Adrenal gland (tissue), 12 donors: ENCODE results near the gene PCSK9. TPM values are rescaled to one million over a fixed set of nuclear protein-coding genes. Genes with fewer than 3 reads are reported as not detected.
"Not testable (repeated sequence)": the region's sequence is repeated elsewhere in the genome, so short reads cannot be mapped to it uniquely, and the experiment has no call there.

Experiments used
- DNase-seq, 7 donors: peaks; one replicate each; pipeline ENCODE4 v3.0.0-alpha.2; 2019 to 2020
- H3K27ac ChIP-seq, 5 donors: fragments of 200-600 bp; sonication (generic) in 4 of 5; 1 replicate in 3 of 5; 2 replicates in 2 of 5; pipeline versions ENCODE4 v1.5.1 to v1.8.0; 2016 to 2020; ENCODE audit warnings: mild to moderate bottlenecking in 1 of 5
- H3K27me3 ChIP-seq: fragments of 200-600 bp; 2 replicates; pipeline ENCODE4 v1.8.0; 2021
- H3K36me3 ChIP-seq, 2 donors: fragments of 200-600 bp; replicated peaks in 1 of 2; 1 replicate in 1 of 2; 2 replicates in 1 of 2; pipeline versions ENCODE4 v1.5.1 to v1.8.0; 2018 to 2022
- H3K4me1 ChIP-seq, 2 donors: fragments of 200-600 bp; replicated peaks in 1 of 2; 1 replicate in 1 of 2; 2 replicates in 1 of 2; pipeline versions ENCODE4 v1.5.1 to v1.8.0; 2018 to 2021
- H3K4me3 ChIP-seq, 4 donors: fragments of 200-600 bp; sonication (generic) in 3 of 4; one replicate each; pipeline ENCODE4 v1.5.1; 2016 to 2018
- H3K9me3 ChIP-seq, 3 donors: fragments of 200-600 bp; sonication (generic) in 1 of 3; replicated peaks in 1 of 3; 1 replicate in 2 of 3; 2 replicates in 1 of 3; pipeline versions ENCODE4 v1.5.1 to v1.8.0; 2016 to 2021
- POLR2A ChIP-seq, 2 donors: fragments of 450-650 bp; IDR thresholded peaks; one replicate each; pipeline ENCODE4 v1.6.1; 2017; ENCODE audit warnings: antibody characterized with exemption in 2 of 2, mild to moderate bottlenecking in 2 of 2, moderate library complexity in 1 of 2
- WGBS, 4 donors: extraction: QIAGEN DNeasy Blood & Tissue Kit in 2 of 4; methylation state at CpG; one replicate each; pipeline versions ENCODE4 v1.1.5 to v1.1.7; 2013 to 2017; 5-methylcytosine and 5-hydroxymethylcytosine counted together
- intact Hi-C, 2 donors: fragments of 100-400 bp; cut with DNase I; formaldehyde crosslinking; loops; one replicate each; pipeline versions ENCODE4 v1.14.1 to v1.15.0; 2022 to 2023
- polyA plus RNA-seq, 3 donors: library from polyadenylated mRNA; stranded (reverse); fragments of 200-250 nt in 2 of 3; fragments of 350-450 nt in 1 of 3; fragmentation: Illumina TruSeq in 1 of 3; extraction: RNeasy Lipid Tissue Mini Kit (QIAGEN cat#74804) in 1 of 3; gene quantifications; one replicate each; pipeline ENCODE4 v1.2.3, GENCODE V29; 2013 to 2014
- total RNA-seq, 9 donors: library from RNA; depleted of rRNA in 4 of 9; stranded (reverse); fragments of >200 nt in 4 of 9; fragments of 120-200 nt in 1 of 9; fragmentation: NEBNext Ultra II Directional in 1 of 9; extraction: Animal tissue kit (Norgen Biotek cat#: 25700) in 1 of 9; gene quantifications; one replicate each; pipeline versions ENCODE4 v1.1.0 to v1.2.4, GENCODE V29; 2013 to 2023
- TF ChIP-seq, protein P1 (sequence below), 6 experiments: fragments of 450-650 bp in 4 of 6; fragments of 200-600 bp in 2 of 6; sonication (generic) in 1 of 6; IDR thresholded peaks; 1 replicate in 5 of 6; 2 replicates in 1 of 6; pipeline versions ENCODE4 v1.5.1 to v1.8.0; 2016 to 2021; ENCODE audit warnings: antibody characterized with exemption in 6 of 6, mild to moderate bottlenecking in 2 of 6, moderate library complexity in 1 of 6
- donor health status: healthy with polysubstance abuse.
- donor health status: Bipolar disorder and iron deficiency.
- donor health status: DM: yes; HTN: yes; CAD: no.
- donor health status: DM: no; HTN: no; CAD: no.
- donor health status: DM: no; HTN: no; CAD: no.
- donor health status: DM: yes; HTN: yes; CAD: no.

Gene PCSK9
- total and polyA plus RNA-seq, 12 donors, result 0.10 to 1.4 (median 0.30) TPM; not detected in 1

DNA sequence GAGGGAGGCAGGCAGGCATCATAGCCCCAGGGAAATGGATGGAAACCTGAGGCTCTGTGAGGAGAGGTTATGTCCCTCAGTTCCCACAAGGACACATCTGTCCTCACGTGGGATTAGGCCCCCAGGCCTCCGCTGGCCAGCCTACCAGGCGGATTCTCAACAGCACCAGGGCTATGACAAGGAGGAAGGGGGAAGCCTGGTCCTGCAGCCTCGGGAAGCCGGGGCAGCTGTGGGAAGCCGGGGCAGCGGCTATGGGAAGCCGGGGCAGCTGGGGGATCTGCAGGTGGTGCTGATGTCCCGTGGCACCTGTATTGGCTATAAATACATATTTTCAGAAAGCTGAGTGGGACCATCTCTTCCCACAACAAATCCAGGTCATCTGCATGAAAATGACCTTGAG, 21.0 kb upstream of the PCSK9 start:
- Histone ChIP-seq H3K27me3 (peaks cover 5% of the 10 kb centered on the region), H3K4me1 (no peaks in the 10 kb centered on the region), H3K4me3 (no peak overlapping the region), H3K36me3 (no peaks in the 10 kb centered on the region), H3K9me3 (no peaks in the 10 kb centered on the region), H3K27ac (no peak overlapping the region)
- no peak for DNase-seq
- TF ChIP-seq, protein P1, sequence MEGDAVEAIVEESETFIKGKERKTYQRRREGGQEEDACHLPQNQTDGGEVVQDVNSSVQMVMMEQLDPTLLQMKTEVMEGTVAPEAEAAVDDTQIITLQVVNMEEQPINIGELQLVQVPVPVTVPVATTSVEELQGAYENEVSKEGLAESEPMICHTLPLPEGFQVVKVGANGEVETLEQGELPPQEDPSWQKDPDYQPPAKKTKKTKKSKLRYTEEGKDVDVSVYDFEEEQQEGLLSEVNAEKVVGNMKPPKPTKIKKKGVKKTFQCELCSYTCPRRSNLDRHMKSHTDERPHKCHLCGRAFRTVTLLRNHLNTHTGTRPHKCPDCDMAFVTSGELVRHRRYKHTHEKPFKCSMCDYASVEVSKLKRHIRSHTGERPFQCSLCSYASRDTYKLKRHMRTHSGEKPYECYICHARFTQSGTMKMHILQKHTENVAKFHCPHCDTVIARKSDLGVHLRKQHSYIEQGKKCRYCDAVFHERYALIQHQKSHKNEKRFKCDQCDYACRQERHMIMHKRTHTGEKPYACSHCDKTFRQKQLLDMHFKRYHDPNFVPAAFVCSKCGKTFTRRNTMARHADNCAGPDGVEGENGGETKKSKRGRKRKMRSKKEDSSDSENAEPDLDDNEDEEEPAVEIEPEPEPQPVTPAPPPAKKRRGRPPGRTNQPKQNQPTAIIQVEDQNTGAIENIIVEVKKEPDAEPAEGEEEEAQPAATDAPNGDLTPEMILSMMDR (IDR thresholded peaks at IDR 0.05), result no peak
- no peak for TF ChIP-seq POLR2A (IDR thresholded peaks at IDR 0.05)
- intact Hi-C loops, result no loop called here
- WGBS, 4 donors, result 71 to 83% (median 76%) methylated on average over 8 to 9 of the region's 9 CpGs

- intact Hi-C loops, result no loop called here
- H3K9me3 ChIP-seq, result no peaks in the 10 kb centered on the region
- no peaks in the 10 kb centered on the region for H3K36me3 ChIP-seq
- peak overlapping the region in 3 of 5 donors; percentile 36 to 72 (median 60) for H3K27ac ChIP-seq
- no peaks in the 10 kb centered on the region for H3K4me1 ChIP-seq
- TF ChIP-seq POLR2A (IDR thresholded peaks at IDR 0.05), result peak in 1 of 2 donors; percentile 34
- TF ChIP-seq, protein P1 (IDR thresholded peaks at IDR 0.05), result peak; percentile 79 to 96 (median 92)
- no peaks in the 10 kb centered on the region for H3K27me3 ChIP-seq
- WGBS, 4 donors, result 25 to 44% (median 31%) methylated on average over 7 to 15 of the region's 15 CpGs
- peak; percentile 89 to 97 (median 96) for DNase-seq
- no peak overlapping the region for H3K4me3 ChIP-seq
These were observed 17.3 kb upstream of the PCSK9 start for GRCh38 chr1:55021942-55022546.

GRCh38 chr1:55024163-55024562, 15.2 kb upstream of the PCSK9 start:
- H3K9me3 ChIP-seq, H3K36me3 ChIP-seq, H3K4me1 ChIP-seq, H3K27me3 ChIP-seq, DNase-seq, H3K4me3 ChIP-seq, intact Hi-C loops, H3K27ac ChIP-seq: not testable (repeated sequence)
- 78 to 86% (median 81%) methylated on average over 9 to 10 of the region's 10 CpGs for WGBS, 4 donors

GRCh38 chr1:55026682-55027081, 12.7 kb upstream of the PCSK9 start:
- H3K27ac ChIP-seq, intact Hi-C loops, H3K27me3 ChIP-seq, H3K36me3 ChIP-seq, H3K9me3 ChIP-seq, H3K4me3 ChIP-seq, DNase-seq, H3K4me1 ChIP-seq: not testable (repeated sequence)
- WGBS, 4 donors, result 86 to 96% (median 89%) methylated on average over 3 of the region's 3 CpGs

GRCh38 chr1:55031098-55031497, 8.2 kb upstream of the PCSK9 start:
- H3K27ac ChIP-seq, DNase-seq, H3K9me3 ChIP-seq, H3K4me1 ChIP-seq, H3K36me3 ChIP-seq, intact Hi-C loops, H3K4me3 ChIP-seq: not testable (repeated sequence)
- H3K27me3 ChIP-seq, result peaks cover 25% of the 10 kb centered on the region
- WGBS, 4 donors, result 96 to 99% (median 97%) methylated on average over 5 of the region's 5 CpGs

DNA sequence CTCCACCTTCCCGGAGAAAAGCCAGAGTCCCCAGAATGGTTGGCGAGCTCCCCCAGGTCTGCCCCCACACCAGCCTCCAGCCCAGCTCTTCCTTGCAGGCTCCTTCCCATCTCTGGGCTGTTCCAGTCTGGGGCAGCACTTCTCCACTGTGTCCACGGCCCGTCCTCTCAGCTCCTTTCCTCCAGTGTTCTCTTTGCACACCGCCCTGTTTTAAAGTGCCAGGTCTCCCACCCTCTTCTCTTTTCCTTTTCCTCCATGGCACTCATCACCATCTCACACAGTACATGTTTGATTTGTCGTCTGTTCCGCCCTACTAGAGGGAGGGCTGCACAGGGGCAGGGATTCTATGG, 6.1 kb upstream of the PCSK9 start:
- H3K4me1 ChIP-seq, result no peaks in the 10 kb centered on the region
- H3K9me3 ChIP-seq, result no peaks in the 10 kb centered on the region
- H3K27ac ChIP-seq, result no peak overlapping the region
- H3K36me3 ChIP-seq, result no peaks in the 10 kb centered on the region
- intact Hi-C loops, result no loop called here
- no peak overlapping the region for H3K4me3 ChIP-seq
- peaks cover 29% of the 10 kb centered on the region for H3K27me3 ChIP-seq
- no peak for DNase-seq
- WGBS, 4 donors, result 69 to 85% (median 77%) methylated on average over 7 of the region's 7 CpGs
- no peak for TF ChIP-seq POLR2A (IDR thresholded peaks at IDR 0.05)
- TF ChIP-seq, protein P1 (IDR thresholded peaks at IDR 0.05), result no peak
